ENCODE data around the gene STAG1.

DNA sequence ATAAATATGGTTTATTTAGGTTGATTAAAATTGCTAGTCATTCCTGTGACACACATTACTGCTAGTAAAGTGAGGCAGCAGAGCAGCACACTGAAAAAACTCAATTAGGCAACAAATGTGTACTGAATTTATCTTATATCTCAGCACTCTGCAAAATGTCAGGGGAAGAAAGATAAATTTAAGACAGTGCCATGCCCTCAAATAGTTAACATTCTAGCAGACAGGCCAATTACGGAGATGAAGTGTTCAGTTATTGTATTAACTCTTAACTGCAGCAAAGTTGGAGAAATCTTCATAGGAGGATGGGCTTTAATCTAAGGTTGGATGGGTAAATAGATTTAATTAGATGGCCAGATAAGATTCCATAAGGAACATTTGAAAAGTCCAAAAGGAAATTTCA, 374.2 kb downstream of the STAG1 start:
- TF ChIP-seq JUNB (IDR thresholded peaks at IDR 0.05) (no peak), POLR2A (IDR thresholded peaks at IDR 0.05; ENCODE audit: low read length) (no peak), RAD21 (conservative IDR thresholded peaks at IDR 0.05 in 1 of 2, IDR thresholded peaks at IDR 0.05 in 1 of 2) (no peak), RNF2 (IDR thresholded peaks at IDR 0.05; ENCODE audit: borderline replicate concordance, low read depth) (no peak)
- TF ChIP-seq, protein P1, sequence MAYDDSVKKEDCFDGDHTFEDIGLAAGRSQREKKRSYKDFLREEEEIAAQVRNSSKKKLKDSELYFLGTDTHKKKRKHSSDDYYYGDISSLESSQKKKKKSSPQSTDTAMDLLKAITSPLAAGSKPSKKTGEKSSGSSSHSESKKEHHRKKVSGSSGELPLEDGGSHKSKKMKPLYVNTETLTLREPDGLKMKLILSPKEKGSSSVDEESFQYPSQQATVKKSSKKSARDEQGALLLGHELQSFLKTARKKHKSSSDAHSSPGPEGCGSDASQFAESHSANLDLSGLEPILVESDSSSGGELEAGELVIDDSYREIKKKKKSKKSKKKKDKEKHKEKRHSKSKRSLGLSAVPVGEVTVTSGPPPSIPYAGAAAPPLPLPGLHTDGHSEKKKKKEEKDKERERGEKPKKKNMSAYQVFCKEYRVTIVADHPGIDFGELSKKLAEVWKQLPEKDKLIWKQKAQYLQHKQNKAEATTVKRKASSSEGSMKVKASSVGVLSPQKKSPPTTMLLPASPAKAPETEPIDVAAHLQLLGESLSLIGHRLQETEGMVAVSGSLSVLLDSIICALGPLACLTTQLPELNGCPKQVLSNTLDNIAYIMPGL (CRISPR knock-in tag; IDR thresholded peaks at IDR 0.05; ENCODE audit: borderline replicate concordance) = no peak
- TF ChIP-seq, protein P2, sequence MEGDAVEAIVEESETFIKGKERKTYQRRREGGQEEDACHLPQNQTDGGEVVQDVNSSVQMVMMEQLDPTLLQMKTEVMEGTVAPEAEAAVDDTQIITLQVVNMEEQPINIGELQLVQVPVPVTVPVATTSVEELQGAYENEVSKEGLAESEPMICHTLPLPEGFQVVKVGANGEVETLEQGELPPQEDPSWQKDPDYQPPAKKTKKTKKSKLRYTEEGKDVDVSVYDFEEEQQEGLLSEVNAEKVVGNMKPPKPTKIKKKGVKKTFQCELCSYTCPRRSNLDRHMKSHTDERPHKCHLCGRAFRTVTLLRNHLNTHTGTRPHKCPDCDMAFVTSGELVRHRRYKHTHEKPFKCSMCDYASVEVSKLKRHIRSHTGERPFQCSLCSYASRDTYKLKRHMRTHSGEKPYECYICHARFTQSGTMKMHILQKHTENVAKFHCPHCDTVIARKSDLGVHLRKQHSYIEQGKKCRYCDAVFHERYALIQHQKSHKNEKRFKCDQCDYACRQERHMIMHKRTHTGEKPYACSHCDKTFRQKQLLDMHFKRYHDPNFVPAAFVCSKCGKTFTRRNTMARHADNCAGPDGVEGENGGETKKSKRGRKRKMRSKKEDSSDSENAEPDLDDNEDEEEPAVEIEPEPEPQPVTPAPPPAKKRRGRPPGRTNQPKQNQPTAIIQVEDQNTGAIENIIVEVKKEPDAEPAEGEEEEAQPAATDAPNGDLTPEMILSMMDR (IDR thresholded peaks at IDR 0.05) = no peak
